Activated B cell treated with CpG ODN at 0.5 μM for 24 hours (primary cell): ENCODE data around the gene BLOC1S4. TPM values are rescaled to one million over a fixed set of nuclear protein-coding genes. Genes with fewer than 3 reads are reported as not detected.

ENCODE experiments used
- ATAC-seq: fragments of 200-7000 bp; cut with Tn5 transposase; one replicate; pipeline ENCODE4 v1.10.0; 2021; ENCODE audit warnings: low read depth, mild to moderate bottlenecking, moderate library complexity
- CTCF ChIA-PET: fragments of 350-600 bp; sonication (Branson Sonifier 250); formaldehyde crosslinking; loops from one replicate; lab custom pipeline; 2021; ENCODE audit warnings: antibody characterized with exemption; lab: Charles Lee
- POLR2A ChIA-PET: fragments of 350-600 bp; sonication (Branson Sonifier 250); formaldehyde crosslinking; loops from one replicate; lab custom pipeline; 2021; ENCODE audit warnings: antibody characterized with exemption; lab: Charles Lee
- DNase-seq: peaks from one replicate; pipeline ENCODE4 v3.0.0; 2022
- H3K27ac Mint-ChIP-seq: one replicate; pipeline ENCODE4 v1.8.0; 2020; ENCODE audit warnings: mixed read lengths
- H3K27me3 Mint-ChIP-seq: one replicate; pipeline ENCODE4 v1.8.0; 2021; ENCODE audit warnings: mixed read lengths
- H3K36me3 Mint-ChIP-seq: one replicate; pipeline ENCODE4 v1.8.0; 2021; ENCODE audit warnings: low read depth, mixed read lengths
- H3K4me1 Mint-ChIP-seq: one replicate; pipeline ENCODE4 v1.8.0; 2021; ENCODE audit warnings: mixed read lengths
- H3K4me3 Mint-ChIP-seq: one replicate; pipeline ENCODE4 v1.8.0; 2020; ENCODE audit warnings: mild to moderate bottlenecking, mixed read lengths
- H3K9me3 Mint-ChIP-seq: one replicate; pipeline ENCODE4 v1.8.0; 2020; ENCODE audit warnings: mixed read lengths
- intact Hi-C: fragments of 100-400 bp; cut with micrococcal nuclease; formaldehyde crosslinking; loops from one replicate; pipeline ENCODE4 v1.15.1; 2024
- total RNA-seq: library from RNA; stranded (reverse); gene quantifications from 2 replicates; pipeline ENCODE4 v1.2.3, GENCODE V29; 2022
- TF ChIP-seq, protein P1 (sequence below): fragments of 200-600 bp; IDR thresholded peaks from one replicate; pipeline ENCODE4 v1.8.0; 2022; ENCODE audit warnings: antibody characterized with exemption, mild to moderate bottlenecking

Gene BLOC1S4
- total RNA-seq, 1 donor from 2014 or later = 19.8 TPM

DNA sequence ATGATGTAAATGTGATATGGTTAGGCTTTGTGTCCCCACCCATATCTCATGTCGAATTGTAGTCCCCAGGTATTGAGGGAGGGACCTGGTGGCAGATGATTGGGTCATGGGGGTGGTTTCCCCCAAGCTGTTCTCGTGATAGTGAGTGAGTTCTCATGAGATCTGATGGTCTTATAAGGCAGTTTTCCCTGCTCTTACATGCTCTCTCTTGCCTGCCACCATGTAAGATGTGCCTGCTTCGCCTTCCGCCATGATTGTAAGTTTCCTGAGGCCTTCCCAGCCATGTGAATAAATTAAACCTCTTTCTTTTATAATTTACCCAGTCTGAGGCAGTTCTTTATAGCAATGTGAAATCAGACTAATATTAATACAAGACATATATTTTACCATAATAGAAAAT is 23.9 kb downstream of the BLOC1S4 start:
- ATAC-seq = no peak
- TF ChIP-seq, protein P1, sequence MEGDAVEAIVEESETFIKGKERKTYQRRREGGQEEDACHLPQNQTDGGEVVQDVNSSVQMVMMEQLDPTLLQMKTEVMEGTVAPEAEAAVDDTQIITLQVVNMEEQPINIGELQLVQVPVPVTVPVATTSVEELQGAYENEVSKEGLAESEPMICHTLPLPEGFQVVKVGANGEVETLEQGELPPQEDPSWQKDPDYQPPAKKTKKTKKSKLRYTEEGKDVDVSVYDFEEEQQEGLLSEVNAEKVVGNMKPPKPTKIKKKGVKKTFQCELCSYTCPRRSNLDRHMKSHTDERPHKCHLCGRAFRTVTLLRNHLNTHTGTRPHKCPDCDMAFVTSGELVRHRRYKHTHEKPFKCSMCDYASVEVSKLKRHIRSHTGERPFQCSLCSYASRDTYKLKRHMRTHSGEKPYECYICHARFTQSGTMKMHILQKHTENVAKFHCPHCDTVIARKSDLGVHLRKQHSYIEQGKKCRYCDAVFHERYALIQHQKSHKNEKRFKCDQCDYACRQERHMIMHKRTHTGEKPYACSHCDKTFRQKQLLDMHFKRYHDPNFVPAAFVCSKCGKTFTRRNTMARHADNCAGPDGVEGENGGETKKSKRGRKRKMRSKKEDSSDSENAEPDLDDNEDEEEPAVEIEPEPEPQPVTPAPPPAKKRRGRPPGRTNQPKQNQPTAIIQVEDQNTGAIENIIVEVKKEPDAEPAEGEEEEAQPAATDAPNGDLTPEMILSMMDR = no peak
- ChIA-PET POLR2A (no interaction called here), CTCF (no interaction called here)
- H3K4me1 Mint-ChIP-seq = no peaks in the 10 kb centered on the region
- no peaks in the 10 kb centered on the region for H3K36me3 Mint-ChIP-seq
- H3K27me3 Mint-ChIP-seq = peaks cover 13% of the 10 kb centered on the region
- no peak overlapping the region for H3K4me3 Mint-ChIP-seq
- no peak for DNase-seq
- H3K9me3 Mint-ChIP-seq = no peaks in the 10 kb centered on the region
- H3K27ac Mint-ChIP-seq = no peak overlapping the region
- intact Hi-C loops = no loop called here

DNA sequence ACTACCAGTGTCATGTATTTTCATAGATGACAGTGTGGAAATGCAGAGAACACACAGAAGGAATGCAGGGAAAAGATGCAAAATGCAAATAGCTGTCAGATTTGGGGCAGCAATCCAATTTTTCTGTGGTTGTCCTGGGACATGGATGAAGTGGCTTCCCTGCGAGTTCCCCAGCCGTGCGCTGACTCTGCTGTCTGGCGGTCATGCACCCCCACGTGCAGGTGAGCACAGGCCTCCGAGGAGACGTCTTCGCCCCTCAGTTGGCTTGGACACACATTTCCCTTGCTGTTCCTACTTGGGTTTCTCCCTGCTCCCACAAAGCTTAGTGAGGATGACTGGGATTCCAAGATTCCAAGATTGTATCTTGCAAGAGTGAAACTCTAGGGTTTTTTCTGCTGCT is 24.4 kb downstream of the BLOC1S4 start:
- POLR2A ChIA-PET = no interaction called here
- intact Hi-C loops = no loop called here
- TF ChIP-seq, protein P1 = no peak
- no peaks in the 10 kb centered on the region for H3K4me1 Mint-ChIP-seq
- no peaks in the 10 kb centered on the region for H3K9me3 Mint-ChIP-seq
- H3K36me3 Mint-ChIP-seq = no peaks in the 10 kb centered on the region
- no peak for DNase-seq
- H3K27me3 Mint-ChIP-seq = peaks cover 14% of the 10 kb centered on the region
- no peak overlapping the region for H3K27ac Mint-ChIP-seq
- no peak for ATAC-seq
- CTCF ChIA-PET = no interaction called here
- H3K4me3 Mint-ChIP-seq = no peak overlapping the region

DNA sequence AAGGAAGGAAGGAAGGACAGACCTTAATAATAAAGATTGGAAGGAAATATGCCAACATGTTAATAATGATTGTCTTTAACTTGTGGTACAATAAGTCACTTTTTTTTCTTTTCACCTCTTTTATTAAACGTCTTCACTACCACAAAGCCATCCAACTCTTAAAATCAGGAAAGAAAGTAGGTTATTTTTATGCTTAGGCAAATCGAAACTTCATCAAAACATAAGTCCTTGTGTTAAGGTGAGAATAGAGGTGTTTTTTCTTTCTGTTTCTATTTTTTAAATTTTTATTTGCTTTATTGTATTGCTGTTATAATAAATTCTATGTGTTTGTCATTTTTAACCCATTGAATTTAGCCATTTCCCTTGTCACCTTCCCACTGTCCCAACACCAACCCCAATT is 26.5 kb downstream of the BLOC1S4 start:
- ChIA-PET POLR2A (no interaction called here), CTCF (no interaction called here)
- intact Hi-C loops = no loop called here
- H3K4me3 Mint-ChIP-seq = no peak overlapping the region
- no peaks in the 10 kb centered on the region for H3K36me3 Mint-ChIP-seq
- no peaks in the 10 kb centered on the region for H3K4me1 Mint-ChIP-seq
- TF ChIP-seq, protein P1 = no peak
- no peak overlapping the region for H3K27ac Mint-ChIP-seq
- H3K27me3 Mint-ChIP-seq = peaks cover 13% of the 10 kb centered on the region
- DNase-seq (no peak), ATAC-seq (no peak)
- H3K9me3 Mint-ChIP-seq = no peaks in the 10 kb centered on the region

DNA sequence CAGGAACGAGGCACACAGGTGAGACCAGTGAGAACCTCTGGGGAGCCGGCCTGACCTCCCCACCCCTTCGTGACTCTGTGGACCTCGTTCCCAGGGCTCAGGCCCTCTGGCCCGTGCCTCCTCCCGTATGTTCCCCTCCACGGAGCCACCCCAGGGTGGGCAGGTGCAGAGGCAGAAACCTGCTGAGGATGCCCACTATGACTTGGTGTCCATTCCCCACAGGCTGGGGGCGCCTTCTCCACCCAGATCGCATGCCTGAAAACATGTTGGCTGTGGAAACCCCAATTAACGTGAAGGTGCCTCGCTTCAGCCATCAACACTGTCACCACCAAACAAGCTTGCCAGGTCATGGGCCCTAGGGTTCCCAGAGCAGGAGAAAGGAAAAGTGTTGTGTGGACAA is 27.0 kb downstream of the BLOC1S4 start:
- H3K36me3 Mint-ChIP-seq = no peaks in the 10 kb centered on the region
- ATAC-seq = no peak
- peaks cover 13% of the 10 kb centered on the region for H3K27me3 Mint-ChIP-seq
- intact Hi-C loops = no loop called here
- TF ChIP-seq, protein P1 = no peak
- H3K27ac Mint-ChIP-seq = no peak overlapping the region
- POLR2A ChIA-PET = no interaction called here
- no peak for DNase-seq
- CTCF ChIA-PET = no interaction called here
- H3K4me1 Mint-ChIP-seq = no peaks in the 10 kb centered on the region
- no peaks in the 10 kb centered on the region for H3K9me3 Mint-ChIP-seq
- no peak overlapping the region for H3K4me3 Mint-ChIP-seq

DNA sequence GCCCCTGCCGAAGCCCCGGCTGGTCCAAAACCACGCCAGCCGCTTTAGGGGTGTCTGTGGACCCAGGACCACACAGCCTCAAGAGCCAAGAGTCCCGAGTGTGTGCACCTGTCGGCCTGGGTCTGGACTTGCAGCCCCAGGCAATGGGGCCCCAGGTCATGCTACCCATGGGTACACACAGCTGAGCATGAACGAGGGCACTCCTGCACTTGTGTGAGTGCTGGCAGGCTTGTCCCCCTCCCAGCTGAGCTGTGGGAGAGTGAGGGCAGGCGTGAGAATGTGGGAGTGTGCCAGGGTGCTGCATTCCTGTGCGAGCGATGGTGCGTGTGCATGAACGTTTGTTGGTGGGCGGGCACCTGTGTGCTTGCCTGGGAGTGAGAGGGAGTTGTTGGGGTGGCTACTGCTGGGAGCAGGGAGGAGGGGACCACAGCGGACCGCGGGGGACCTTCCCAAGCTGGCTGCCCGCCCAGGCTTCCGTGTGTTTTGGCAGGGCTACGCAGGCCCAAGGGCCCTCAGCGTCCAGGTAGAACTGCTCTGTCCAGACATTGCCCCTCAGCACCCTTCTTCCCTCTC is 30.8 kb downstream of the BLOC1S4 start:
- DNase-seq (no peak), ATAC-seq (no peak)
- H3K27me3 Mint-ChIP-seq = peaks cover 7% of the 10 kb centered on the region
- no peak overlapping the region for H3K4me3 Mint-ChIP-seq
- ChIA-PET POLR2A (no interaction called here), CTCF (no interaction called here)
- no peaks in the 10 kb centered on the region for H3K4me1 Mint-ChIP-seq
- intact Hi-C loops = no loop called here
- no peak overlapping the region for H3K27ac Mint-ChIP-seq
- no peaks in the 10 kb centered on the region for H3K36me3 Mint-ChIP-seq
- H3K9me3 Mint-ChIP-seq = no peaks in the 10 kb centered on the region
- TF ChIP-seq, protein P1 = no peak
